Panc1 (cell line): Measurements from ENCODE around the gene THAP11.

Experiments used
- POLR2AphosphoS5 ChIP-seq: IDR thresholded peaks from 2 replicates; pipeline ENCODE4 v1.6.1; 2012; ENCODE audit warnings: mild to moderate bottlenecking, low read depth, low read length, moderate library complexity
- SIN3A ChIP-seq: IDR thresholded peaks from 2 replicates; pipeline ENCODE4 v1.6.1; 2012; ENCODE audit warnings: low read depth, mild to moderate bottlenecking, low read length, moderate library complexity, borderline replicate concordance; ENCODE audit not compliant: insufficient read depth
- TF ChIP-seq, protein P1 (sequence below): fragments of 450-650 bp; IDR thresholded peaks from 2 replicates; pipeline ENCODE4 v1.5.1; 2017; ENCODE audit warnings: mild to moderate bottlenecking
- TF ChIP-seq, protein P2 (sequence below), 2 experiments: IDR thresholded peaks; 2 replicates each; pipeline ENCODE4 v1.6.1; 2011 to 2012; ENCODE audit warnings: low read depth in 2 of 2, control low read depth in 1 of 2, low read length in 1 of 2, mild to moderate bottlenecking in 1 of 2, moderate library complexity in 1 of 2; ENCODE audit not compliant: insufficient read depth in 1 of 2

GRCh38 chr16:67864594-67864993 lies 22.5 kb downstream of the THAP11 start:
- TF ChIP-seq, protein P1, sequence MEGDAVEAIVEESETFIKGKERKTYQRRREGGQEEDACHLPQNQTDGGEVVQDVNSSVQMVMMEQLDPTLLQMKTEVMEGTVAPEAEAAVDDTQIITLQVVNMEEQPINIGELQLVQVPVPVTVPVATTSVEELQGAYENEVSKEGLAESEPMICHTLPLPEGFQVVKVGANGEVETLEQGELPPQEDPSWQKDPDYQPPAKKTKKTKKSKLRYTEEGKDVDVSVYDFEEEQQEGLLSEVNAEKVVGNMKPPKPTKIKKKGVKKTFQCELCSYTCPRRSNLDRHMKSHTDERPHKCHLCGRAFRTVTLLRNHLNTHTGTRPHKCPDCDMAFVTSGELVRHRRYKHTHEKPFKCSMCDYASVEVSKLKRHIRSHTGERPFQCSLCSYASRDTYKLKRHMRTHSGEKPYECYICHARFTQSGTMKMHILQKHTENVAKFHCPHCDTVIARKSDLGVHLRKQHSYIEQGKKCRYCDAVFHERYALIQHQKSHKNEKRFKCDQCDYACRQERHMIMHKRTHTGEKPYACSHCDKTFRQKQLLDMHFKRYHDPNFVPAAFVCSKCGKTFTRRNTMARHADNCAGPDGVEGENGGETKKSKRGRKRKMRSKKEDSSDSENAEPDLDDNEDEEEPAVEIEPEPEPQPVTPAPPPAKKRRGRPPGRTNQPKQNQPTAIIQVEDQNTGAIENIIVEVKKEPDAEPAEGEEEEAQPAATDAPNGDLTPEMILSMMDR: no peak
- TF ChIP-seq POLR2AphosphoS5 (no peak), SIN3A (no peak)
- TF ChIP-seq, protein P2, sequence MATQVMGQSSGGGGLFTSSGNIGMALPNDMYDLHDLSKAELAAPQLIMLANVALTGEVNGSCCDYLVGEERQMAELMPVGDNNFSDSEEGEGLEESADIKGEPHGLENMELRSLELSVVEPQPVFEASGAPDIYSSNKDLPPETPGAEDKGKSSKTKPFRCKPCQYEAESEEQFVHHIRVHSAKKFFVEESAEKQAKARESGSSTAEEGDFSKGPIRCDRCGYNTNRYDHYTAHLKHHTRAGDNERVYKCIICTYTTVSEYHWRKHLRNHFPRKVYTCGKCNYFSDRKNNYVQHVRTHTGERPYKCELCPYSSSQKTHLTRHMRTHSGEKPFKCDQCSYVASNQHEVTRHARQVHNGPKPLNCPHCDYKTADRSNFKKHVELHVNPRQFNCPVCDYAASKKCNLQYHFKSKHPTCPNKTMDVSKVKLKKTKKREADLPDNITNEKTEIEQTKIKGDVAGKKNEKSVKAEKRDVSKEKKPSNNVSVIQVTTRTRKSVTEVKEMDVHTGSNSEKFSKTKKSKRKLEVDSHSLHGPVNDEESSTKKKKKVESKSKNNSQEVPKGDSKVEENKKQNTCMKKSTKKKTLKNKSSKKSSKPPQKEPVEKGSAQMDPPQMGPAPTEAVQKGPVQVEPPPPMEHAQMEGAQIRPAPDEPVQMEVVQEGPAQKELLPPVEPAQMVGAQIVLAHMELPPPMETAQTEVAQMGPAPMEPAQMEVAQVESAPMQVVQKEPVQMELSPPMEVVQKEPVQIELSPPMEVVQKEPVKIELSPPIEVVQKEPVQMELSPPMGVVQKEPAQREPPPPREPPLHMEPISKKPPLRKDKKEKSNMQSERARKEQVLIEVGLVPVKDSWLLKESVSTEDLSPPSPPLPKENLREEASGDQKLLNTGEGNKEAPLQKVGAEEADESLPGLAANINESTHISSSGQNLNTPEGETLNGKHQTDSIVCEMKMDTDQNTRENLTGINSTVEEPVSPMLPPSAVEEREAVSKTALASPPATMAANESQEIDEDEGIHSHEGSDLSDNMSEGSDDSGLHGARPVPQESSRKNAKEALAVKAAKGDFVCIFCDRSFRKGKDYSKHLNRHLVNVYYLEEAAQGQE (IDR thresholded peaks at IDR 0.05; ENCODE audit: insufficient read depth in 1 of 2, low read depth in 2 of 2, low read length in 1 of 2): no peak
